Adrenal gland (tissue), 19 donors: Measurements from ENCODE around the gene GOLGB1. TPM values are rescaled to one million over a fixed set of nuclear protein-coding genes. Genes with fewer than 3 reads are reported as not detected.

Experiments
- DNase-seq, 7 donors: peaks; one replicate each; pipeline ENCODE4 v3.0.0-alpha.2; 2019 to 2020
- H3K27ac ChIP-seq, 5 donors: fragments of 200-600 bp; sonication (generic) in 4 of 5; 1 replicate in 3 of 5; 2 replicates in 2 of 5; pipeline versions ENCODE4 v1.5.1 to v1.8.0; 2016 to 2020; ENCODE audit warnings: mild to moderate bottlenecking in 1 of 5
- H3K27me3 ChIP-seq: fragments of 200-600 bp; 2 replicates; pipeline ENCODE4 v1.8.0; 2021
- H3K36me3 ChIP-seq, 2 donors: fragments of 200-600 bp; replicated peaks in 1 of 2; 1 replicate in 1 of 2; 2 replicates in 1 of 2; pipeline versions ENCODE4 v1.5.1 to v1.8.0; 2018 to 2022
- H3K4me1 ChIP-seq, 2 donors: fragments of 200-600 bp; replicated peaks in 1 of 2; 1 replicate in 1 of 2; 2 replicates in 1 of 2; pipeline versions ENCODE4 v1.5.1 to v1.8.0; 2018 to 2021
- H3K4me3 ChIP-seq, 4 donors: fragments of 200-600 bp; sonication (generic) in 3 of 4; one replicate each; pipeline ENCODE4 v1.5.1; 2016 to 2018
- H3K9me3 ChIP-seq, 3 donors: fragments of 200-600 bp; sonication (generic) in 1 of 3; replicated peaks in 1 of 3; 1 replicate in 2 of 3; 2 replicates in 1 of 3; pipeline versions ENCODE4 v1.5.1 to v1.8.0; 2016 to 2021
- POLR2A ChIP-seq, 2 donors: fragments of 450-650 bp; IDR thresholded peaks; one replicate each; pipeline ENCODE4 v1.6.1; 2017; ENCODE audit warnings: antibody characterized with exemption in 2 of 2, mild to moderate bottlenecking in 2 of 2, moderate library complexity in 1 of 2
- WGBS, 4 donors: extraction: QIAGEN DNeasy Blood & Tissue Kit in 2 of 4; methylation state at CpG; one replicate each; pipeline versions ENCODE4 v1.1.5 to v1.1.7; 2013 to 2017; 5-methylcytosine and 5-hydroxymethylcytosine counted together
- intact Hi-C, 2 donors: fragments of 100-400 bp; cut with DNase I; formaldehyde crosslinking; loops; one replicate each; pipeline versions ENCODE4 v1.14.1 to v1.15.0; 2022 to 2023
- long read RNA-seq, 10 donors: library from polyadenylated mRNA in 3 of 10; unstranded in 2 of 10; stranded (forward) in 1 of 10; transcript quantifications; one replicate each; pipeline ENCODE4 v2.0.0 and lab custom pipeline, GENCODE V29; 2021 to 2026
- polyA plus RNA-seq, 3 donors: library from polyadenylated mRNA; stranded (reverse); fragments of 200-250 nt in 2 of 3; fragments of 350-450 nt in 1 of 3; fragmentation: Illumina TruSeq in 1 of 3; extraction: RNeasy Lipid Tissue Mini Kit (QIAGEN cat#74804) in 1 of 3; gene quantifications; one replicate each; pipeline ENCODE4 v1.2.3, GENCODE V29; 2013 to 2014
- total RNA-seq, 9 donors: library from RNA; depleted of rRNA in 4 of 9; stranded (reverse); fragments of >200 nt in 4 of 9; fragments of 120-200 nt in 1 of 9; fragmentation: NEBNext Ultra II Directional in 1 of 9; extraction: Animal tissue kit (Norgen Biotek cat#: 25700) in 1 of 9; gene quantifications; one replicate each; pipeline versions ENCODE4 v1.1.0 to v1.2.4, GENCODE V29; 2013 to 2023
- TF ChIP-seq, protein P1 (sequence below), 6 experiments: fragments of 450-650 bp in 4 of 6; fragments of 200-600 bp in 2 of 6; sonication (generic) in 1 of 6; IDR thresholded peaks; 1 replicate in 5 of 6; 2 replicates in 1 of 6; pipeline versions ENCODE4 v1.5.1 to v1.8.0; 2016 to 2021; ENCODE audit warnings: antibody characterized with exemption in 6 of 6, mild to moderate bottlenecking in 2 of 6, moderate library complexity in 1 of 6
- donor health status: healthy with polysubstance abuse.
- donor health status: Bipolar disorder and iron deficiency.
- donor health status: DM: yes; HTN: yes; CAD: no.
- donor health status: DM: no; HTN: no; CAD: no.
- donor health status: DM: no; HTN: no; CAD: no.
- donor health status: DM: yes; HTN: yes; CAD: no.

Gene GOLGB1, protein sequence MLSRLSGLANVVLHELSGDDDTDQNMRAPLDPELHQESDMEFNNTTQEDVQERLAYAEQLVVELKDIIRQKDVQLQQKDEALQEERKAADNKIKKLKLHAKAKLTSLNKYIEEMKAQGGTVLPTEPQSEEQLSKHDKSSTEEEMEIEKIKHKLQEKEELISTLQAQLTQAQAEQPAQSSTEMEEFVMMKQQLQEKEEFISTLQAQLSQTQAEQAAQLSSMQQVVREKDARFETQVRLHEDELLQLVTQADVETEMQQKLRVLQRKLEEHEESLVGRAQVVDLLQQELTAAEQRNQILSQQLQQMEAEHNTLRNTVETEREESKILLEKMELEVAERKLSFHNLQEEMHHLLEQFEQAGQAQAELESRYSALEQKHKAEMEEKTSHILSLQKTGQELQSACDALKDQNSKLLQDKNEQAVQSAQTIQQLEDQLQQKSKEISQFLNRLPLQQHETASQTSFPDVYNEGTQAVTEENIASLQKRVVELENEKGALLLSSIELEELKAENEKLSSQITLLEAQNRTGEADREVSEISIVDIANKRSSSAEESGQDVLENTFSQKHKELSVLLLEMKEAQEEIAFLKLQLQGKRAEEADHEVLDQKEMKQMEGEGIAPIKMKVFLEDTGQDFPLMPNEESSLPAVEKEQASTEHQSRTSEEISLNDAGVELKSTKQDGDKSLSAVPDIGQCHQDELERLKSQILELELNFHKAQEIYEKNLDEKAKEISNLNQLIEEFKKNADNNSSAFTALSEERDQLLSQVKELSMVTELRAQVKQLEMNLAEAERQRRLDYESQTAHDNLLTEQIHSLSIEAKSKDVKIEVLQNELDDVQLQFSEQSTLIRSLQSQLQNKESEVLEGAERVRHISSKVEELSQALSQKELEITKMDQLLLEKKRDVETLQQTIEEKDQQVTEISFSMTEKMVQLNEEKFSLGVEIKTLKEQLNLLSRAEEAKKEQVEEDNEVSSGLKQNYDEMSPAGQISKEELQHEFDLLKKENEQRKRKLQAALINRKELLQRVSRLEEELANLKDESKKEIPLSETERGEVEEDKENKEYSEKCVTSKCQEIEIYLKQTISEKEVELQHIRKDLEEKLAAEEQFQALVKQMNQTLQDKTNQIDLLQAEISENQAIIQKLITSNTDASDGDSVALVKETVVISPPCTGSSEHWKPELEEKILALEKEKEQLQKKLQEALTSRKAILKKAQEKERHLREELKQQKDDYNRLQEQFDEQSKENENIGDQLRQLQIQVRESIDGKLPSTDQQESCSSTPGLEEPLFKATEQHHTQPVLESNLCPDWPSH (N-terminal part only)
- 100 to 1,000 TPM in 1 of 9 donors, 10 to 100 TPM in 8; 60.9 to 118 (median 76.8) TPM for total RNA-seq
- 10 to 100 TPM; 31.6 to 60.9 (median 38.5) TPM for polyA plus RNA-seq
- long read RNA-seq, donor 1, partial matches to known transcripts, result 8 of 8 reads
- long read RNA-seq, donor 1, other reads (novel, unspliced or antisense), result 0 of 8 reads
- long read RNA-seq, donor 2, full-length matches to known transcripts, result 2 of 26 reads
- long read RNA-seq, donor 2, partial matches to known transcripts, result 24 of 26 reads
- long read RNA-seq, donor 2, other reads (novel, unspliced or antisense), result 0 of 26 reads
- long read RNA-seq, donor 3, full-length matches to known transcripts, result 2 of 15 reads
- long read RNA-seq, donor 3, partial matches to known transcripts, result 13 of 15 reads
- long read RNA-seq, donor 3, other reads (novel, unspliced or antisense), result 0 of 15 reads
- long read RNA-seq, donor 4, full-length matches to known transcripts, result 8 of 68 reads
- long read RNA-seq, donor 4, partial matches to known transcripts, result 32 of 68 reads
- long read RNA-seq, donor 4, other reads (novel, unspliced or antisense), result 28 of 68 reads
- long read RNA-seq, donor 5, partial matches to known transcripts, result 7 of 12 reads
- long read RNA-seq, donor 5, other reads (novel, unspliced or antisense), result 5 of 12 reads
- long read RNA-seq, donor 6, full-length matches to known transcripts, result 1 of 54 reads
- long read RNA-seq, donor 6, partial matches to known transcripts, result 34 of 54 reads
- long read RNA-seq, donor 6, other reads (novel, unspliced or antisense), result 19 of 54 reads
- long read RNA-seq, donor 7, result 0 reads
- long read RNA-seq, donor 8, full-length matches to known transcripts, result 4 of 15 reads
- long read RNA-seq, donor 8, partial matches to known transcripts, result 11 of 15 reads
- long read RNA-seq, donor 8, other reads (novel, unspliced or antisense), result 0 of 15 reads
- long read RNA-seq, donor 9, full-length matches to known transcripts, result 2 of 9 reads
- long read RNA-seq, donor 9, partial matches to known transcripts, result 7 of 9 reads
- long read RNA-seq, donor 9, other reads (novel, unspliced or antisense), result 0 of 9 reads
- long read RNA-seq, donor 10, full-length matches to known transcripts, result 1 of 1 reads
- long read RNA-seq, donor 10, partial matches to known transcripts, result 0 of 1 reads
- long read RNA-seq, donor 10, other reads (novel, unspliced or antisense), result 0 of 1 reads

- intact Hi-C loops, result no loop called here
- Histone ChIP-seq H3K4me3 (peak within 1 kb of the TSS; percentile 62 to 97 (median 74)), H3K4me1 (peaks cover 10 to 39% of the 10 kb centered on the region in 2 donors), H3K27ac (peak within 1 kb of the TSS; percentile 87 to 97 (median 96)), H3K9me3 (no peaks in the 10 kb centered on the region), H3K27me3 (no peaks in the 10 kb centered on the region), H3K36me3 (no peaks in the 10 kb centered on the region)
- TF ChIP-seq POLR2A (IDR thresholded peaks at IDR 0.05), result peak; percentile 99
- TF ChIP-seq, protein P1, sequence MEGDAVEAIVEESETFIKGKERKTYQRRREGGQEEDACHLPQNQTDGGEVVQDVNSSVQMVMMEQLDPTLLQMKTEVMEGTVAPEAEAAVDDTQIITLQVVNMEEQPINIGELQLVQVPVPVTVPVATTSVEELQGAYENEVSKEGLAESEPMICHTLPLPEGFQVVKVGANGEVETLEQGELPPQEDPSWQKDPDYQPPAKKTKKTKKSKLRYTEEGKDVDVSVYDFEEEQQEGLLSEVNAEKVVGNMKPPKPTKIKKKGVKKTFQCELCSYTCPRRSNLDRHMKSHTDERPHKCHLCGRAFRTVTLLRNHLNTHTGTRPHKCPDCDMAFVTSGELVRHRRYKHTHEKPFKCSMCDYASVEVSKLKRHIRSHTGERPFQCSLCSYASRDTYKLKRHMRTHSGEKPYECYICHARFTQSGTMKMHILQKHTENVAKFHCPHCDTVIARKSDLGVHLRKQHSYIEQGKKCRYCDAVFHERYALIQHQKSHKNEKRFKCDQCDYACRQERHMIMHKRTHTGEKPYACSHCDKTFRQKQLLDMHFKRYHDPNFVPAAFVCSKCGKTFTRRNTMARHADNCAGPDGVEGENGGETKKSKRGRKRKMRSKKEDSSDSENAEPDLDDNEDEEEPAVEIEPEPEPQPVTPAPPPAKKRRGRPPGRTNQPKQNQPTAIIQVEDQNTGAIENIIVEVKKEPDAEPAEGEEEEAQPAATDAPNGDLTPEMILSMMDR (IDR thresholded peaks at IDR 0.05), result peak in 2 of 6 experiments; percentile 21 to 22
- peak; percentile 94 to 99 (median 98) for DNase-seq
- WGBS, 4 donors, result 0 to 1% (median 1%) methylated on average over 32 to 51 of the region's 51 CpGs
These were observed at the start of gene GOLGB1 for GRCh38 chr3:121749276-121750086. Gene GOLGB1 (minus strand): TSS chr3:121749741. CDS start chr3:121730971, 18,770 bp downstream.

- no peak for DNase-seq
- H3K27ac ChIP-seq, result no peak overlapping the region
- intact Hi-C loops, result no loop called here
- no peaks in the 10 kb centered on the region for H3K27me3 ChIP-seq
- no peaks in the 10 kb centered on the region for H3K4me1 ChIP-seq
- no peaks in the 10 kb centered on the region for H3K9me3 ChIP-seq
- H3K4me3 ChIP-seq, result no peak overlapping the region
- TF ChIP-seq, protein P1 (IDR thresholded peaks at IDR 0.05), result no peak
- no peak for TF ChIP-seq POLR2A (IDR thresholded peaks at IDR 0.05)
- WGBS, 4 donors, result 39 to 56% (median 47%) methylated on average over 1 of the region's 1 CpG
- no peaks in the 10 kb centered on the region for H3K36me3 ChIP-seq
These were observed 47.4 kb upstream of the GOLGB1 start for GRCh38 chr3:121796970-121797369.
